Measurements from ENCODE around the gene RTN1. TPM values are rescaled to one million over a fixed set of nuclear protein-coding genes. Genes with fewer than 3 reads are reported as not detected.

The RTN1 gene
- total RNA-seq, 1 donor from 2014 or later = 0.79 TPM

DNA sequence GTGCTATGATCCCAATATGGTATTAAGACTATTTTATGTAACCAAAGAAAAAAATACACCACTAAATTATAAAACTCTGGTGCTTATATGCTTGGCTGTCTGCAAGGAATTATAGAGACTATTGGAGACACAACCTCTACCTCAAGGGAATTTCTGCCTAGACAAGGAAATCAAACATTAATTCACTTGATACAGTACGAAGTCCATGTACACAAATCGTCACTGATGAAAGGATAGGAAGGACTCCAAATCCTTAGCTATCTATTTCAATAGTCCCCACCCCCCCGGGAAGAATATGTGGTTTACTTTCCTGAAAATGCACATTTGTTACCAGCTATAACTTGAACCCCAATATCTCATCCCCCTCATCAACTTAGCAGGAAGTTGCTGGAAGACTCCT is 21.9 kb downstream of the RTN1 start:
- H3K27me3 ChIP-seq (ENCODE audit: control insufficient read depth, insufficient read depth, low read length) = no peaks in the 10 kb centered on the region
- no peak for DNase-seq (ENCODE audit: low read depth)
- no peak for TF ChIP-seq CTCF (IDR thresholded peaks at IDR 0.05; ENCODE audit: insufficient read depth, low read length, poor library complexity, severe bottlenecking)
- H3K4me3 ChIP-seq (ENCODE audit: low read depth, low read length) = no peak overlapping the region
- H3K36me3 ChIP-seq (ENCODE audit: control insufficient read depth, insufficient read depth, low read length) = no peaks in the 10 kb centered on the region

- no peak for DNase-seq (ENCODE audit: low read depth)
- no peak for TF ChIP-seq CTCF (IDR thresholded peaks at IDR 0.05; ENCODE audit: insufficient read depth, low read length, poor library complexity, severe bottlenecking)
- no peaks in the 10 kb centered on the region for H3K27me3 ChIP-seq (ENCODE audit: control insufficient read depth, insufficient read depth, low read length)
Observed at GRCh38 chr14:59847711-59848110, 22.9 kb downstream of the RTN1 start.

GRCh38 chr14:59846595-59846994 is 24.0 kb downstream of the RTN1 start:
- Histone ChIP-seq H3K36me3 (ENCODE audit: control insufficient read depth, insufficient read depth, low read length) (no peaks in the 10 kb centered on the region), H3K4me3 (ENCODE audit: low read depth, low read length) (no peak overlapping the region), H3K27me3 (ENCODE audit: control insufficient read depth, insufficient read depth, low read length) (no peaks in the 10 kb centered on the region)
- no peak for TF ChIP-seq CTCF (IDR thresholded peaks at IDR 0.05; ENCODE audit: insufficient read depth, low read length, poor library complexity, severe bottlenecking)
- DNase-seq (ENCODE audit: low read depth) = no peak

More at GRCh38 chr14:59847711-59848110, 22.9 kb downstream of the RTN1 start:
- no peak overlapping the region for H3K4me3 ChIP-seq (ENCODE audit: low read depth, low read length)
- H3K36me3 ChIP-seq (ENCODE audit: control insufficient read depth, insufficient read depth, low read length) = no peaks in the 10 kb centered on the region

DNA sequence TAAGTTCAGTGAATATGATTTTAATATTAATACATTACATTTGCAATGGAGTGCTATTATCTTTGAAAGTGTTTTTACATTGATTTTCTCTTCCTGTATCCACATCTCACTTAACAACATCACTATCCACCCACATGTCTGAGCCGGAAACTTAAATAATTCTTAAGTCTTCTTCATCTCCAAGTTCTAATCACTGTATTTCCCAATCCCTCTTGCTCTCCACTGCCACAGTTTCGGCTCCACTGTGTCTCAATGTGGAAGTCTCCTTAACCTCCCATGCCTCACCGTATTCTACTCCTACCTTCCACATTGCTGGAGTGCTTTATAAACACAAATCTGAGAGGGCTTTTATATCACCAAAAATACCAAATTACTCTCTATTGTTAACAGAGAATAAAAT is 25.3 kb downstream of the RTN1 start:
- no peaks in the 10 kb centered on the region for H3K27me3 ChIP-seq (ENCODE audit: control insufficient read depth, insufficient read depth, low read length)
- no peak for TF ChIP-seq CTCF (IDR thresholded peaks at IDR 0.05; ENCODE audit: insufficient read depth, low read length, poor library complexity, severe bottlenecking)
- no peaks in the 10 kb centered on the region for H3K36me3 ChIP-seq (ENCODE audit: control insufficient read depth, insufficient read depth, low read length)
- DNase-seq (ENCODE audit: low read depth) = no peak
- H3K4me3 ChIP-seq (ENCODE audit: low read depth, low read length) = no peak overlapping the region

DNA sequence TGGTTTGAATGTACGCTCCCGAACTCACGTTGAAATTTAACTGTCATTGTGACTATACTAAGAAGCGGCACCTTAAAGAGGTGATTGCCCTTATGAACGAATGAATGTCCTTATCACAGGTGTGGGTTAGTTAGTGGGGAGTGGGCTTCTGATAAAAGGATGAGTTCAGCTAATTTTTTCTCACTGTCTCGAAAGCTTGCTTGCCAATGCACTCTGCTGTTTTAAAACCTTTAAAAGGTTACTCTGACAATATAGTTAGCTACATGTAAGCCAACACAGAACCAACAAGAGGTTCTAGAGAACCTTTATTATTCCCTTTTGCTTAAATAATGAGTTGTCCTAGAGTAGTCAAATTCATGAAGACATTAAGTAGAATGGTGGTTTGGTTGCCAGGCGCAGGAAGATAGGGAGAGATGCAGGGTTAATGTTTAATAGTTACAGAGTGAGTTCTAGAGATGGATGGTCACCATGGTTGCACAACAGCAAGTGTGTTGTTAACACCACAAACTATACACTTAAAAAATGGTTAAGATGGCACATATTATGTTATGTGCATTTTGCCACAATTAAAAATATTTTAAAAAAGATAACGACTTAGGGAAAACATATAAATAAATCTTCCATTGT is 26.3 kb downstream of the RTN1 start:
- Histone ChIP-seq H3K27me3 (ENCODE audit: control insufficient read depth, insufficient read depth, low read length) (no peaks in the 10 kb centered on the region), H3K36me3 (ENCODE audit: control insufficient read depth, insufficient read depth, low read length) (no peaks in the 10 kb centered on the region), H3K4me3 (ENCODE audit: low read depth, low read length) (no peak overlapping the region)
- TF ChIP-seq CTCF (IDR thresholded peaks at IDR 0.05; ENCODE audit: insufficient read depth, low read length, poor library complexity, severe bottlenecking) = no peak
- DNase-seq (ENCODE audit: low read depth) = no peak

DNA sequence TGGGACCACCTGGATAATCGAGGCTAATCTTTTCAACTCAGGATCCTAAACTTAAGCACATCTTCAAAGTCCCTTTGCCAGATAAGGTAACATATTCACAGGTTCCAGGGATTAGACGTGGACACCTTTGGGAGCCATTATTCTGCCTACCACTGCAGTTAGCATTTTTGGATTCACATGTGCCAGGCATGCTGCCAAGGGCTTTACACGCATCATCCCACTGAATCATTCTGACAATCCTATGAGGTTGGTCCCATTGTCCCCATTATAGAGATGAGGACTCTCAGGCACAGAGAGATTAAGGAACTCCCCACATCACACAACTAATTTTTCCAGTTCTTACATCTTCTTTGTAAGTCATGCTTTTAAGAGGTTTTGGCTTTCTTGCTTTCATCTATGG is 34.5 kb downstream of the RTN1 start:
- H3K4me3 ChIP-seq (ENCODE audit: low read depth, low read length) = no peak overlapping the region
- DNase-seq (ENCODE audit: low read depth) = no peak
- H3K36me3 ChIP-seq (ENCODE audit: control insufficient read depth, insufficient read depth, low read length) = no peaks in the 10 kb centered on the region
- TF ChIP-seq CTCF (IDR thresholded peaks at IDR 0.05; ENCODE audit: insufficient read depth, low read length, poor library complexity, severe bottlenecking) = no peak
- H3K27me3 ChIP-seq (ENCODE audit: control insufficient read depth, insufficient read depth, low read length) = no peaks in the 10 kb centered on the region

All from kidney epithelial cell (primary cell).